ENCODE results near the gene GABRB2.

GABRB2 gene

GRCh38 chr5:161333194-161333880 is 213.2 kb downstream of the GABRB2 start:
- DNase-seq (ENCODE audit: low read depth), result no peak
- TF ChIP-seq, protein P1, sequence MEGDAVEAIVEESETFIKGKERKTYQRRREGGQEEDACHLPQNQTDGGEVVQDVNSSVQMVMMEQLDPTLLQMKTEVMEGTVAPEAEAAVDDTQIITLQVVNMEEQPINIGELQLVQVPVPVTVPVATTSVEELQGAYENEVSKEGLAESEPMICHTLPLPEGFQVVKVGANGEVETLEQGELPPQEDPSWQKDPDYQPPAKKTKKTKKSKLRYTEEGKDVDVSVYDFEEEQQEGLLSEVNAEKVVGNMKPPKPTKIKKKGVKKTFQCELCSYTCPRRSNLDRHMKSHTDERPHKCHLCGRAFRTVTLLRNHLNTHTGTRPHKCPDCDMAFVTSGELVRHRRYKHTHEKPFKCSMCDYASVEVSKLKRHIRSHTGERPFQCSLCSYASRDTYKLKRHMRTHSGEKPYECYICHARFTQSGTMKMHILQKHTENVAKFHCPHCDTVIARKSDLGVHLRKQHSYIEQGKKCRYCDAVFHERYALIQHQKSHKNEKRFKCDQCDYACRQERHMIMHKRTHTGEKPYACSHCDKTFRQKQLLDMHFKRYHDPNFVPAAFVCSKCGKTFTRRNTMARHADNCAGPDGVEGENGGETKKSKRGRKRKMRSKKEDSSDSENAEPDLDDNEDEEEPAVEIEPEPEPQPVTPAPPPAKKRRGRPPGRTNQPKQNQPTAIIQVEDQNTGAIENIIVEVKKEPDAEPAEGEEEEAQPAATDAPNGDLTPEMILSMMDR (IDR thresholded peaks at IDR 0.05; ENCODE audit: control insufficient read depth, insufficient read depth, low read depth, low read length, missing control alignments), result no peak
- H3K4me3 ChIP-seq (ENCODE audit: control insufficient read depth, low read depth, low read length), result no peak overlapping the region

GRCh38 chr5:161332343-161332742 is 214.2 kb downstream of the GABRB2 start:
- TF ChIP-seq, protein P1 (IDR thresholded peaks at IDR 0.05; ENCODE audit: control insufficient read depth, insufficient read depth, low read depth, low read length, missing control alignments), result no peak
- DNase-seq (ENCODE audit: low read depth), result no peak
- H3K4me3 ChIP-seq (ENCODE audit: control insufficient read depth, low read depth, low read length), result no peak overlapping the region

DNA sequence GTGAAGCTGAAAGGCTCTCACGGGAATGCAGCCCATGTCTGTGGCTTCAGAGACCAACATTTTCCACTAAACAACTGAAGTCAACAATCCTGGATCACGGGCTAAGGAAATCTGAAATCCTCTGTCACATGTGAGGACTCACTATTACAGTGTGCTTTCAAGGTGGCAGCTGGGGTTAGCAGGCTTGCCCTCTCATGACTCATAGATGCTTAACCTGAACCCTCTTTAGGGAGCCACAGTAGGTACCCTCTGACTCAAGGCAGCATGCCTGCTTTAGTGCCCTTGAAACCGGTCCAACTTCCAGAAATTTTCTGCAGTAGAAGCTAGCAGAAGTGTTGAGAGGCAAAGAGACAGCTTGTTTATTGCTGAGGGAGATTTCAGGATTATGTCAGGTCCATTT is 232.5 kb downstream of the GABRB2 start:
- no peak overlapping the region for H3K4me3 ChIP-seq (ENCODE audit: control insufficient read depth, low read depth, low read length)
- TF ChIP-seq, protein P1 (IDR thresholded peaks at IDR 0.05; ENCODE audit: control insufficient read depth, insufficient read depth, low read depth, low read length, missing control alignments), result no peak
- DNase-seq (ENCODE audit: low read depth), result no peak

- no peak for DNase-seq (ENCODE audit: low read depth)
- no peak overlapping the region for H3K4me3 ChIP-seq (ENCODE audit: control insufficient read depth, low read depth, low read length)
- TF ChIP-seq, protein P1 (IDR thresholded peaks at IDR 0.05; ENCODE audit: control insufficient read depth, insufficient read depth, low read depth, low read length, missing control alignments), result no peak
Observed at GRCh38 chr5:161312882-161313281, 233.6 kb downstream of the GABRB2 start.

- no peak for DNase-seq (ENCODE audit: low read depth)
- TF ChIP-seq, protein P1 (IDR thresholded peaks at IDR 0.05; ENCODE audit: control insufficient read depth, insufficient read depth, low read depth, low read length, missing control alignments), result no peak
Observed at GRCh38 chr5:161311965-161312364, 234.6 kb downstream of the GABRB2 start.

GRCh38 chr5:161311146-161311708 is 235.3 kb downstream of the GABRB2 start:
- DNase-seq (ENCODE audit: low read depth), result no peak
- TF ChIP-seq, protein P1 (IDR thresholded peaks at IDR 0.05; ENCODE audit: control insufficient read depth, insufficient read depth, low read depth, low read length, missing control alignments), result no peak
- H3K4me3 ChIP-seq (ENCODE audit: control insufficient read depth, low read depth, low read length), result no peak overlapping the region

More at GRCh38 chr5:161311965-161312364, 234.6 kb downstream of the GABRB2 start:
- no peak overlapping the region for H3K4me3 ChIP-seq (ENCODE audit: control insufficient read depth, low read depth, low read length)
